GM12864 (cell line): ENCODE results near the gene LARGE1.
A peak's percentile ranks its signal among the peaks of the same experiment; 100 is the strongest.
"Not testable (repeated sequence)": the region's sequence is repeated elsewhere in the genome, so short reads cannot be mapped to it uniquely, and the experiment has no call there.

ENCODE experiments used
- DNase-seq: peaks from one replicate; pipeline ENCODE4 v3.0.0-alpha.2; 2011; ENCODE audit warnings: low read depth
- H3K4me3 ChIP-seq: 2 replicates; pipeline ENCODE4 v1.5.1; 2011; ENCODE audit warnings: mild to moderate bottlenecking, low read depth, low read length, control low read depth
- TF ChIP-seq, protein P1 (sequence below): IDR thresholded peaks from 2 replicates; pipeline ENCODE4 v1.5.1; 2011; ENCODE audit warnings: low read depth, mild to moderate bottlenecking, moderate library complexity, low read length, control low read depth, inconsistent platforms; ENCODE audit errors: missing control alignments

The LARGE1 gene

GRCh38 chr22:33380789-33381530 lies 539.3 kb downstream of the LARGE1 start:
- DNase-seq, result peak; percentile 12

GRCh38 chr22:33379836-33380235 lies 540.4 kb downstream of the LARGE1 start:
- TF ChIP-seq, protein P1, sequence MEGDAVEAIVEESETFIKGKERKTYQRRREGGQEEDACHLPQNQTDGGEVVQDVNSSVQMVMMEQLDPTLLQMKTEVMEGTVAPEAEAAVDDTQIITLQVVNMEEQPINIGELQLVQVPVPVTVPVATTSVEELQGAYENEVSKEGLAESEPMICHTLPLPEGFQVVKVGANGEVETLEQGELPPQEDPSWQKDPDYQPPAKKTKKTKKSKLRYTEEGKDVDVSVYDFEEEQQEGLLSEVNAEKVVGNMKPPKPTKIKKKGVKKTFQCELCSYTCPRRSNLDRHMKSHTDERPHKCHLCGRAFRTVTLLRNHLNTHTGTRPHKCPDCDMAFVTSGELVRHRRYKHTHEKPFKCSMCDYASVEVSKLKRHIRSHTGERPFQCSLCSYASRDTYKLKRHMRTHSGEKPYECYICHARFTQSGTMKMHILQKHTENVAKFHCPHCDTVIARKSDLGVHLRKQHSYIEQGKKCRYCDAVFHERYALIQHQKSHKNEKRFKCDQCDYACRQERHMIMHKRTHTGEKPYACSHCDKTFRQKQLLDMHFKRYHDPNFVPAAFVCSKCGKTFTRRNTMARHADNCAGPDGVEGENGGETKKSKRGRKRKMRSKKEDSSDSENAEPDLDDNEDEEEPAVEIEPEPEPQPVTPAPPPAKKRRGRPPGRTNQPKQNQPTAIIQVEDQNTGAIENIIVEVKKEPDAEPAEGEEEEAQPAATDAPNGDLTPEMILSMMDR, result no peak
- no peak overlapping the region for H3K4me3 ChIP-seq
- no peak for DNase-seq

More at GRCh38 chr22:33380789-33381530, 539.3 kb downstream of the LARGE1 start:
- H3K4me3 ChIP-seq, result no peak overlapping the region
- TF ChIP-seq, protein P1, result no peak

- TF ChIP-seq, protein P1, result no peak
- DNase-seq, result no peak
- H3K4me3 ChIP-seq, result no peak overlapping the region
These were observed 547.4 kb downstream of the LARGE1 start for GRCh38 chr22:33372875-33373274.

- H3K4me3 ChIP-seq, DNase-seq: not testable (repeated sequence)
These were observed 557.0 kb downstream of the LARGE1 start for GRCh38 chr22:33363256-33363655.

DNA sequence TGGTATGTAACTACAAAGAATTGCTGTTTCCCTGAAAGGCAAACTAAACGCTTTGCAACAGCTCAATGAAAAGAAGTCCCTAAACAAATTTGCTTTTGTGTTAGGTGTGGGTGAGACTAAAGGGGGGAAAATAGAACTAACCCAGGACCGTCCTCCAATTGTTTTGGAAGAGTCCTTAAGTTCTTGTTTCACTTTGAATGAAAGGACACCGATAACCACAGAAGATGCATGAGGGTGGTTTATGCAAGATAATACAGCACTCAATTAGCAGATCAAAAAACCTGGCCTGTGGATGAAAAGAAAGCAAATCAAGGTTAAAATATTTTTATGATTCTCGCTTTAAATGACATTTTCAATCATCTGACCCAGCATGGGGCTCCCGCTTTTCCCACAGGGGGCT lies 557.6 kb downstream of the LARGE1 start:
- TF ChIP-seq, protein P1, result no peak
- DNase-seq, result no peak
- H3K4me3 ChIP-seq, result no peak overlapping the region

- no peak for DNase-seq
- TF ChIP-seq, protein P1, result no peak
- no peak overlapping the region for H3K4me3 ChIP-seq
These were observed 558.7 kb downstream of the LARGE1 start for GRCh38 chr22:33361581-33361980.

DNA sequence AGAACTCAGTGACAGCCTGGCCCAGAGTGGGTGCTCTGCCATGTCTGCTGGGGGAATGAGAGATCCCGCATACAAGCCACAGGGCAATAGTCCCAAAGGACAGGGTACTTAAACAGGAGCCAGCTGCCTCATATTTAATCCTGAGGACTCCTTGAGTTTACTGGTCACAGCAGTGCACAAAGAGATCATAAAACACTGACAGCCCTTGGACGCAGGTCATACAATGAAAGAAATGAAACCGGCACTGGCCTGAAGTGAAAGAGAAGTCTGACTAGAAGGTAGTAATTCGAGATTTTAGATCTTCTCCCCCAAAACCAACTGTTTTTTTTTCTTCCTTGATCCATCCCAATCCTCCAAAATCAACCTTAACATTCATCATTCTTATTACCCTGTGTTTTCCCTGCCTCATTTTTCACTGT lies 562.3 kb downstream of the LARGE1 start:
- DNase-seq, result no peak
- TF ChIP-seq, protein P1, result no peak

More for the DNA sequence above, 562.3 kb downstream of the LARGE1 start:
- no peak overlapping the region for H3K4me3 ChIP-seq
